HK-2 (cell line): ENCODE data around the gene DERA.

Experiments used
- DNase-seq: peaks from one replicate; pipeline ENCODE4 v3.0.0-alpha.2; 2018; ENCODE audit not compliant: unreplicated experiment

DERA gene

DNA sequence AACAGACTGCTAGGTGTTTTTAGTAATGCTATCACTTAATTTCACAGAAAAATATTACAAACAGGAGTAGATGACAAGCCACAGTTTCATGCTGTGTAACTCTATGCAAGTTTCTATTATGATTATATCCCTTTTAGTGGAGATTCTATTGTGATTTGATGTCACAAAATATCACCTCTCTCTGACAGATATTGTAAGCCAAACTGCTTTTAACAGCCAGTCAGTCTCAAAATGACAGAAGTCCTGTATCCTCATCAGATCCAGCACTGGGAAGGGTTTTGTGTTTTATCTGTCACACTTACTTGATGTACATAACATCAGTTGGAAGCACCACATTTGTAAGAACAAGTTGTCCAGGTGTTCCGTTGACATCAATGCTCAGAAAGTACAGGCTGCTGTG, 164.8 kb downstream of the DERA start:
- DNase-seq: no peak

DNA sequence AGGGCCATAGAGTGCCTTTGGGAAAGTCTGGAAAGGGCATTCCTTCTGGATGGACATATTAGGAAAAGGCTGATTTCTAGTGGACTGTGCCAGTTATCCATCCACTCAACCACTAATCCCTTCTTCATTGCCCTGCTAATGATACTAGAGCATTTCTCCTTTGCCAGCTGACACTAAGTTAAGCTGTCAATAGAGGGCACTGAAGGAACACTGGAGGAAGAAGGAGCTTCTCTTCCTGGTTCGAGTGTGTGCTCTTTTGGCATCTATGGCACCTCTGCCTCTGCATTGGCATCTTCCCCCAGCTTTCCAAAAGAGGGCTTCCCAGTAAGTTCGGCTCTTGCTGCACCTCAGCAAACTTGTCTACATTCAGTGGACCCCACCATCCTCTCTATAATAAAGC, 165.4 kb downstream of the DERA start:
- DNase-seq: peak; percentile 18

GRCh38 chr12:16076970-16077522, 165.9 kb downstream of the DERA start:
- DNase-seq: no peak

- no peak for DNase-seq
These were observed 175.3 kb downstream of the DERA start for GRCh38 chr12:16086462-16086861.

DNA sequence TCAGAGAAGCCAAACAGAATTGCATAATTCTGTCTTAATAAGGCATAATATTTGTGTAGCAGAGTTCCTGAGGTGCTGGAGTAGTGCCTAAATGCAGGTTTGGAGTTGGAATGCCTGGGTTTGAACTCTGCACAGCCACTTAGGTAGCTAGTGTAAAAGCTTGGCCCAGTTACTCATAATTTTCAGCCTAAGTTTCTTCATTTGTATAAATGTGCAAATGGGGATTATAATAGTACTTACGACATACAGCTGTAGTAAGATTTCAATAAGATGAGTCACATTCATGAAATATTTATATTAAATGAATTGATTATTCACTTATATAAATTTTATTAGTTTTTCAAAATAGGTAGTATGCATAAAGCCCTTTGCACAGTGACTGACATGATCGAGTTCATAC, 175.8 kb downstream of the DERA start:
- no peak for DNase-seq
